ENCODE data around the gene TM2D1.

- TF ChIP-seq CTCF (IDR thresholded peaks at IDR 0.05; ENCODE audit: insufficient read depth, low read length) (no peak), POLR2AphosphoS5 (IDR thresholded peaks at IDR 0.05; ENCODE audit: low read depth) (no peak)
Measured at GRCh38 chr1:61659061-61659460, 65.9 kb downstream of the TM2D1 start.

All from HL-60 (cell line).